ENCODE results near the gene GLI2. TPM values are rescaled to one million over a fixed set of nuclear protein-coding genes. Genes with fewer than 3 reads are reported as not detected.
A peak's percentile ranks its signal among the peaks of the same experiment; 100 is the strongest.

Gene GLI2
- total RNA-seq, 6 donors from 2014 or later = 0.61 to 8.8 (median 3.3) TPM

- 89 to 91% methylated on average over 7 to 15 of the region's 15 CpGs for whole genome bisulfite sequencing, 2 donors
- no peak for TF ChIP-seq POLR2AphosphoS5 (IDR thresholded peaks at IDR 0.05)
- no peak for TF ChIP-seq EP300 (IDR thresholded peaks at IDR 0.05)
- TF ChIP-seq CTCF (IDR thresholded peaks at IDR 0.05) = no peak
- TF ChIP-seq POLR2A (IDR thresholded peaks at IDR 0.05) = no peak
- no peaks in the 10 kb centered on the region for H3K27me3 ChIP-seq
- no peak overlapping the region for H3K27ac ChIP-seq
- no peaks in the 10 kb centered on the region for H3K36me3 ChIP-seq
- H3K9me3 ChIP-seq = no peaks in the 10 kb centered on the region
- no peak overlapping the region for H3K4me3 ChIP-seq
- DNase-seq = peak in 1 of 2 donors; percentile 9
- peaks cover 9 to 22% (median 15%) of the 10 kb centered on the region in 4 donors for H3K4me1 ChIP-seq
- ATAC-seq (ENCODE audit: low FRiP score in 2 of 2) = no peak
These were observed 26.8 kb downstream of the GLI2 start for GRCh38 chr2:120762341-120763061.

GRCh38 chr2:120763508-120763907, 27.8 kb downstream of the GLI2 start:
- DNase-seq = peak in 1 of 2 donors; percentile 17
- Histone ChIP-seq H3K36me3 (no peaks in the 10 kb centered on the region), H3K9me3 (no peaks in the 10 kb centered on the region), H3K4me3 (no peak overlapping the region), H3K4me1 (peaks cover 9 to 19% (median 15%) of the 10 kb centered on the region in 4 donors), H3K27me3 (no peaks in the 10 kb centered on the region), H3K27ac (no peak overlapping the region)
- TF ChIP-seq EP300 (IDR thresholded peaks at IDR 0.05) (no peak), CTCF (IDR thresholded peaks at IDR 0.05) (no peak), POLR2AphosphoS5 (IDR thresholded peaks at IDR 0.05) (no peak), POLR2A (IDR thresholded peaks at IDR 0.05) (no peak)
- no peak for ATAC-seq (ENCODE audit: low FRiP score in 2 of 2)
- WGBS, 2 donors = 73 to 80% methylated on average over 7 to 8 of the region's 8 CpGs

- H3K9me3 ChIP-seq = no peaks in the 10 kb centered on the region
- 88 to 96% methylated on average over 10 of the region's 10 CpGs for WGBS, 2 donors
- H3K4me3 ChIP-seq = no peak overlapping the region
- no peak for ATAC-seq (ENCODE audit: low FRiP score in 2 of 2)
- peak; percentile 12 to 46 for DNase-seq
- H3K27me3 ChIP-seq = no peaks in the 10 kb centered on the region
- no peak for TF ChIP-seq CTCF (IDR thresholded peaks at IDR 0.05)
- TF ChIP-seq POLR2A (IDR thresholded peaks at IDR 0.05) = no peak
- no peak for TF ChIP-seq EP300 (IDR thresholded peaks at IDR 0.05)
- no peak for TF ChIP-seq POLR2AphosphoS5 (IDR thresholded peaks at IDR 0.05)
- no peak overlapping the region for H3K27ac ChIP-seq
- no peaks in the 10 kb centered on the region for H3K36me3 ChIP-seq
- H3K4me1 ChIP-seq = peaks cover 9 to 17% (median 15%) of the 10 kb centered on the region in 4 donors
These were observed 28.3 kb downstream of the GLI2 start for GRCh38 chr2:120763931-120764330.

GRCh38 chr2:120764492-120764891, 28.8 kb downstream of the GLI2 start:
- Histone ChIP-seq H3K9me3 (no peaks in the 10 kb centered on the region), H3K27ac (peak overlapping the region in 2 of 4 donors; percentile 51 to 62), H3K4me3 (no peak overlapping the region), H3K27me3 (no peaks in the 10 kb centered on the region), H3K4me1 (peaks cover 9 to 17% (median 15%) of the 10 kb centered on the region in 4 donors), H3K36me3 (no peaks in the 10 kb centered on the region)
- ATAC-seq (ENCODE audit: low FRiP score in 2 of 2) (no peak), DNase-seq (peak in 1 of 2 donors; percentile 15)
- 80 to 92% methylated on average over 6 of the region's 6 CpGs for WGBS, 2 donors
- TF ChIP-seq POLR2AphosphoS5 (IDR thresholded peaks at IDR 0.05) = no peak
- TF ChIP-seq EP300 (IDR thresholded peaks at IDR 0.05) = no peak
- TF ChIP-seq POLR2A (IDR thresholded peaks at IDR 0.05) = no peak
- no peak for TF ChIP-seq CTCF (IDR thresholded peaks at IDR 0.05)

All from upper lobe of left lung (tissue), 6 donors.